DMS53 treated with DMSO at 0.1 percent for 48 hours (cell line): ENCODE measurements around the gene CLSTN1.
"Not testable (repeated sequence)": the region's sequence is repeated elsewhere in the genome, so short reads cannot be mapped to it uniquely, and the experiment has no call there.

Experiments
- DNase-seq: peaks from one replicate; lab custom pipeline; 2025; ENCODE audit not compliant: unreplicated experiment; lab: John Stamatoyannopoulos, UW

CLSTN1 gene

DNA sequence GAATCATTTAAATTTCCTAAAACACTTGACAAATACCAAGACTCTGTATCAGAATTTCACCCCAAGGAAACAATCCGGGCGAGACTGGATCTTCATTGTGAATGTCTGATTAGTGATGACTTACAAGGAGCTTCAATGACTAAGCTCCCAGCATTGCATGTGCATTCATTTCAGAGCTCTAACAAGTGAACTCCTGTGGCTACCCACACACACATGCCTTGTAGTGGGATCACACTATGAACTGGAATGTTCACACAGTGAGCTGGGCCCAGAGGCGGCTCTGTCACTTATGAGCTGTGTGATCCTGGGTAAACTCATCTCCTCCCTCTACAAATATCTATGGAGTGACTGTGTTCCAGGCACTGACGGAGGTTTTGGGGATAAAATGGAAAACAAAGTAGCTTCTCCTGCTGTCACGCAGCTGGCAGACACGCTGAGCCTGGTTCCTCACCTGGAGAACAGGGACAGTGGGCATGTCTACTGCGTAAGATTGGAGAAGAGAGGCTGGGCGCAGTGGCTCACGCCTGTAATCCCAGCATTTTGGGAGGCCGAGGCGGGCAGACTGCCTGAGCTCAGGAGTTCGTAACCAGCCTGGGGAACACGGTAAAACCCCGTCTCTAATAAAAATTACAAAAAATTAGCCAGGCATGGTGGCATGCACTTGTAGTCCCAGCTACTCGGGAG is 56.9 kb downstream of the CLSTN1 start:
- DNase-seq = no peak

DNA sequence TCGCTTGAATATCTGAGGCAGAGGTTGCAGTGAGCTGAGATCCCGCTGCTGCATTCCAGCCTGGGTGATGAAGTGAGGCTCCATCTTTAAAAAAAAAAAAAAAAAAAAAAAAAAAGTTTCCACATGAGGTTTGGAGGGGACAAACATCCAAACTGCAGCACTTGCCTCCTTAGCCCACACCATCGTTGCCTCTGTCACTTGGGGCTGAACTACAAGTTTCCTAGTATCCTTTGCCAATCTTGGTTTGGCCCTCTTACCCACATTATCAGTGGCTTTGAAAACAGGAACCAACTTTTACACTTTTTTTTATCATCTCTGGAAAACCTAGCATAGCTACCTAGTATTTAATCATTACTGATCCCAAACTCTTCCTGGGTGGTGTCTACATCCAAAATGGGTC is 59.2 kb downstream of the CLSTN1 start:
- no peak for DNase-seq

DNA sequence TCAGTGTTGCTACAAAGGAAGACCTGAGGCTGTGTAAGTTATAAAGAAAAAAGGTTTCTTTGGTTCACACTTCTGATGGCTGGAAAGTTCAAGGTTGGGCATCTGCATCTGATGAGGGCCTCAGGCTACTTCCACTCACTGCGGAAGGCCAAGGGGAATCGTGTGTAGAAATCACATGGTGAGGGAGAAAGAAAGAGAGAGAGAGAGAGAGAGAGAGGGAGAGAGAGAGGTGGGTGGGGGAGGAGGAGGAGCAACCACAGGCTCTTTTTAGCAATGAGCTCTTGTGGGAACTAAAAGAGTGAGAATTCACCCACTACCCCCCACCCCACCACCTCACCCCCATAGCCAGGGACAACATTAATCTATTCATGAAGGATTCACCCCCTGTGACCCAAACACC is 59.9 kb downstream of the CLSTN1 start:
- no peak for DNase-seq

DNA sequence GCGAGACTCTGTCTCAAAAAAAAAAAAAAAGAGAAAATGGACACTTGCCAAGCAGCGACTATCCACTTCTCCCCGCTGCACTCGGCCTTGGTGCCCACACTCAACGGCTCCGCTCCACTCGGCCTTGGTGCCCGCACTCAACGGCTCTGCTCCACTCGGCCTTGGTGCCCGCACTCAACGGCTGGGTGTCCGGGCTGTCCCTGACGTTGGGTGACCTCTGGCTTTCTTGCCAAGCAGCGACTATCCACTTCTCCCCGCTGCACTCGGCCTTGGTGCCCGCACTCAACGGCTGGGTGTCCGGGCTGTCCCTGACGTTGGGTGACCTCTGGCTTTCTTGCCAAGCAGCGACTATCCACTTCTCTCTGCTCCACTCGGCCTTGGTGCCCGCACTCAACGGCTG is 61.3 kb downstream of the CLSTN1 start:
- not testable (repeated sequence) for DNase-seq

DNA sequence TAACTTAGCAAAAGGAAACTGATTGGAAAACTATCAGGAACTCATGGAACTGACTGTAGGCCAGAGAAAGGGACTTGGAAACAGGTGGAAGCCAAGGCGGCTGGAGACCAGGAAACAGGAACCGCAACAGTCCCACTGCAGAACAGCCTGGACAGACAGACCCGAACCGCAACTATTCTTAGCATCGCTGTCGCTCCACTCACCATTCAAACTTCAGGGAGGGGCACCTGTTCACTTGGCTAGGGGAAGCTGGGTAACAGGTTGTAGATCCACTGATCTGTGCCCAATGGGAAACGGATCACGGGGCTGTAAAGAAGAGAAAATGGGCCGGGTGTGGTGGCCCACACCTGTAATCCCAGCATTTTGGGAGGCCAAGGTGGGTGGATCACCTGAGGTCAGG is 61.9 kb downstream of the CLSTN1 start:
- DNase-seq = no peak

DNA sequence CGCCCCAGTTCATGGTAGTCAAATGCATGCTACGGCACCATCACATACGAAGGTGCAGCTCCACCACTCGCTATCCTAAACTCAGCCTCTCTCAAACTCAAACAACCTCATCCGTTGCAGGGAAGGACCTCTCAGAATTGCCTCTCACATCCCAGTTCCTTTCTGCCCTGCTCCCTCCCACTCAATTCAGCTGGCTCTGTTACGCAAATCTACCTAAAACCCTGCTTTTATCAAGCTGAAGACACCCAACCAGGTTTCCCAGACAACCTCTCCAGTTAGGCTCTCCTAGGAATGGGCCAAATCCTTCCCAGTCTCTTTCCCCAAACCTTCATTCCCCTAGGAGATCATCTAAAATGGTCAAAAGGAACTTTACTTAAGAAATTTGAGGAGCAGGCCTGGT is 62.9 kb downstream of the CLSTN1 start:
- DNase-seq = no peak

DNA sequence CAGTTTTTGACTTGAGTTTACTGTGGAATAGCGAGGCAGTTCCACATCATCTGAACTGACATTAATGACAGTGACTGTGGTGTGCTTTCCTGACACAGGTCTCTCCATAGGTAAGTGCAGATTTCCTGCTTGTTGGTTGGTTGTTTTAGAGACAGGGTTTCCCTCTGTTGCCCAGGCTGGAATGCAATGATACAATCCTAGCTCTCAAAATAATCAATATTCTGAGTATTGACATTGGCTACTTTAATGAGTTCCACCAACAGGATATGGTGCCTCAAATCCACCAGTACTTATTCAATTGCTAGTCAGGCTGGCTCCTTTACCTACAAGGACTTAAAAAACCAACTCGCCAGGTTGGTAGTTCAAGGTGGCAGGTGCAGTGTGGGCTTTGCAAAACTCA is 63.8 kb downstream of the CLSTN1 start:
- no peak for DNase-seq

DNA sequence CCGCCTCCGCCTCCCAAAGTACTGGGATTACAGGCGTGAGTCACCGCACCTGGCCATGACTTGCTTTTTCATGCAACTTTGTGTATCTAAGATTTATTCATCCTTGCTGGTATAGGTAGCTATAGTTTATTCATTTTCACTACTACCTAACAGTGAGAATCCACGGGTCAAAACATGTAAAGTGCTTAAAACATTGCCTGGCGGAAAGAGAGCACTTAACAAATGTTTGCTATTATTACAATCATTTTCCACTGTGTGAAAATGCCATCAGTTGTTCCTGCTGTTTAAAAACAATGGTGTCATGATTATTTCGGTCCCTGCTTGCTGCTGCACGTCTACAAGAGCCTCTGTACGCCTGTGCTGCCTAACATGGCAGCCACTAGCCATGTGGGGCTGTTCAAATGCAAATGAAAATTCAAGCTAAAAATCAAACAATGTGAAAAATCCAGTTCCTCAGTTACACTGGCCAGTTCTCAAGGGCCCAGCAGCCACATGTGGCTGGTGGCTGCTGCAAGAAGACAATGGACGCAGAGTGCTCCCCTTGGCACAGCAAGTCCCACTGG is 65.1 kb downstream of the CLSTN1 start:
- no peak for DNase-seq

DNA sequence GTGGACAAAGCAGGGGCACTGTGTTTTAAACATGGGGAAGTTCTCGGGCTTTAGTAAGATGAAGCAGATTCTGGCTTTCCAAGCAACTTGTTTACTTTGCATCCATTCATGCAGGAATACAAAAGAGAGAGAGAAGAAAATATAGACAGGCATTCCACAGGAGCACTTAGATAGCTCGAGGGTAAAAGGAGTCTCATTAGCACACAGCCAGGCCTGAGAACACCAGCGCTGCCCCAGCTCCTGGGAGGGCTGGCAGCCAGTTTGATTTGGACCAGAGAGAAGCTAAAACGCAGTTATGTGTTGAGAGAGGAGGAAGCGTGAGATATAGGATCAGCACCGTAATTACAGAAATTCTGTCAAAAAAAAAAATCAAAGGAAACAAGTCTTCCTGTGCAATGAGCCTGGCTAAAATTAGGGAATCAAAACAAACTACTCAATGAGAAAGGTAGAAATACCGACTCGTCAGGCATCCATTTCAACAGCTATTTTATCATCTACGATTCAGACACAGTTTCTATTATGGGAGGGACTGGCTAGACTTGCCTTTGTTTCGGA is 68.2 kb downstream of the CLSTN1 start:
- DNase-seq = no peak

DNA sequence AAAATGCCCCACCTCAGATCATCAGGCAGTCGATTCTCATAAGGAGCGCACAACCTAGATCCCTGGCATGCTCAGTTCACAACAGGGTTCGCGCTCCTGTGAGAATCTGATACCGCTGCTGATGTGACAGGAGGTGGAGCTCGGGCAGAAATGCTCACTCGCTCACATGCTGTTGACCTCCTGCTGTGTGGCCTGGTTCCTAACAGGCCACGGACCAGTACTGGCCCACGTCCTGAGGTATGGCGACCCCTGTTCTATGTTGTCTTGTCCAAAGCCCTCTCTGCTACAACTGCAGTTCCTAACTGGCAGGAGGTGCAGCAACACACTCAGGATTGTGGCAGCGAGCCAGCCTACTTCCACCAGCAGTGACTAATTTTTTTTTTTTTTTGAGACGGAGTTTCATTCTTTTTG is 70.6 kb downstream of the CLSTN1 start:
- DNase-seq = no peak

DNA sequence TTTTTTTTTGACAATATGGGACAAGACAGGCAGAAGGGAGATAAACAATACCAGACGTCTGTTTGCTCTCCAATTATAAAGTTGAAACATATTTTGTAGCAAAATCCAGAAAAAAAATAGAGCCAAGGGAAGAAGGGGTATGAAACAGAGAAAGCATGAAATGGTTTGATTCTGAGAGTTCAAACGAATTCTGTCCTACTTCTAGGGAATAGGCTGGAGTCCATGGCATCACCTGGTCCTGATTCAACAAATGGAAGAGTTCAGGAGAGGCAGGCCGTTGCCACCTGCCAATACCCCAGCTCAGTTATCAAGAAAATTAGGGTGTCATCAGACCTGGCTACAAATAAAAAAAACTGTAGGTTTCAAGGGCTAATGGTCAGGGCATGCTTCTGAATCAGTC is 71.8 kb downstream of the CLSTN1 start:
- no peak for DNase-seq

DNA sequence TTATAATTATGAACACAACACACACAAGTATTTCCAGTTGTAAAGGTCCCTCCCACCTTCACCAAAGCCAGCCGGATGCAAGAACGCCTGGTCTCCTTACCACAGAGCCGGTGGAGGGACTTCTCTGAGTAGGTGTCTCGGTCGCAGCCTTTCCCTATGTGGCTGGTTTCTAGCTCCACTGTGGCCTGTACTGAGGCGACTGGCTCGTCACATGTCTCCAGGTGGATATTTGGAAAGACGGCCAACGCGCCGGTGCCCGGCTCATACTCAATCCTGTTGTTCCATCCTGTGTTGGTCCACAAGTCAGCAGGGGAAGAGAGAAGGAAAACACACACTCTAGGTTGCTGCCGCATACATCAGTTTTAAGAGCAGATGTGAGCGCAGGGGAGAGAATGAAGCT is 74.4 kb downstream of the CLSTN1 start:
- no peak for DNase-seq

DNA sequence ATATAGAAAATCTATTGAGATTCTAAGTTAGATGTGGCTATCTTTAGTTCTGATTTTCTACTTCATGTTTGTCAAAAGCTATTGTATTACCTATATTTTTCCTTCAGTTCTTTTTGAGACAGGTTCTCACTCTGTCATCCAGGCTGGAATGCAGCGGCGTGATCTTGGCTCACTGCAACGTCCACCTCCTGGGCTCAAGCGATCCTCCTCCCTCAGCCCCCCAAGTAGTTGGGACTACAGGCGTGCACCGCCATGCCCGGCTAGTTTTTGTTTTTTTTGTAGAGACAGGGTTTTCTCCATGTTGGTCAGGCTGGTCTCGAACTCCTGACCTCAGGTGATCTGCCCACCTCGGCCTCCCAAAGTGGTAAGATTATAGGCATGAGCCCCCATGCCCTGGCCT is 75.4 kb downstream of the CLSTN1 start:
- DNase-seq = not testable (repeated sequence)

DNA sequence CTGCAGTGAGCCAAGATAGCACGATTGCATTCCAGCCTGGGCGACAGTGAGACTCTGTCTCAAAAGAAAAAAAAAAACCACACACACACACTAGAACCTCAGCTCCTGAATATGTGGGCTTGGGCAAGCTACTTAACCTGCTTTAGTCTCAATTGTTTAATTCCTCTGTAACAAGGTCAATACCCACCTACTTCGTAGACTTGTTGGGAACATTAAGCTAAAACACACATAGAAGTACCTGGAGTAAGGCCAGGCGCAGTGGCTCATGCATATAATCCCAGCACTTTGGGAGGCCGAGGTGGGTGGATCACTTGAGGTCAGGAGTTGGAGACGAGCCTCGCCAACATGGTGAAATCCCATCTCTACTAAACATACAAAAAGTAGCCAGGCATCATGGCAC is 77.1 kb downstream of the CLSTN1 start:
- no peak for DNase-seq

DNA sequence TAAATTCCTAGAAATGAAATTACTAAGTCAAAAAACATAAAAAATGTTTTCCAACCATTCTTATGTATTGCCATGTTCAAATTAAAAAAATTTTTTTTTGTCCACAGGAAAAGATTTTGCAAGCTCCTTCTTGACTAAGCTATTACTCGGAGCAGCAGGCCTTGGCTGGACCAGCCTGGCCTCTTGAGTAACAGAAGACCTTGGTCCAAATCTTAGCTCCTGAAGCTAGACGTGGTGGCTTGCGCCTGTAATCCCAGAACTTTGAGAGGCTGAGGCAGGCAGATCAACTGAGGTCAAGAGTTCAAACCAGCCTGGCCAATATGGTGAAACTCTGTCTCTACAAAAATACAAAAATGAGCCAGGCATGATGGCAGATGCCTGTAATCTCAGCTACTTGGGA is 77.6 kb downstream of the CLSTN1 start:
- DNase-seq = no peak

DNA sequence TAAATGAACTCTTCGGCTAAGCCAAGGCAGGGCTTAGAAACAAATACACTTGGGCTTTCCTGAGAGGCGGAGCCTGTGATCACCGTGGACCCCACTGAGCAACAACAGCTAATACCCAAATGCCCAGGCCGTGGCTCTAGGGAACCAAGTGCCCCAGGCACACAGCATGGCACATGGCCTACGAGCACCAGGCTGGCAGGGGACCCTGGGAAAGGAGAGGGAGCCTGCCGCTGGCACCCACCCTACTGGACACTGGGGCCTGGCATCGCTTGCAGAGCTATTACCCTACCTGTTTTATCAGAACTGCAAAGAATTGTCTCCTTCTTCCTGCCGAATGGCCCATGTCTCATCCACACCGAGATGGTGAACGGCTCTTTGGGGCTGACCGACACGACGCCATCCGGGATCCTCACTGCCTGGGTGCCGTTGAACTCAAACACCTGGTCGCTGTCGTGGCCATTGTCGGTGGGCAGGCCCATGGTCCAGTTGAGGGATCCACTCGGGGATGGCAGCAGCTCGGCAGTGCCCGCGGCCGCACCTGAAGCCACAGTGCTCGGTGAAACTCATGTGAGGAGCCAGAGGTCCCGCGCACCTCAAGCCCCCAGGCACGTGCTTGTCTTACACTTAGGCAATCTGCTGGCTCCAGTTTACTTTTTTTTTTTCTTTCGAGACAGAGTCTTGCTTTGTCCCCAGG is 79.5 kb downstream of the CLSTN1 start:
- no peak for DNase-seq

DNA sequence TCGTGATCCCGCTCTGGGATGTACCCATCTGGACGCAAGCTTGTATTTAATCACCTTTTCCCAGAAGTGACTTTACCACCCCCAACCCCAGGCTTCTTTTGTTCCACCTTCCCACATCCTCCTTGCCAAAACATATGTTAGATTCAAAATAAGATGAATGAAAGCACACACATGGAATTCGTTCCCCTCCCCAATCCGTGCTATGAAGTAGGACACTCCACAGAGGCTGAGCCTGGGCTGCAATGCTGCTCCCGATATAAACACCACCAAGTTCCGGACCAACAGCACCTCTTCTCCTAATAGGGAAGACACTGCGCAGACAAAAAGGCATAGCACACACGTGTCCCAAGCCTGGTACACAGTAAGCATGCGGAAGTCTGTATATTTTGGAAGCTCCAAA is 86.1 kb downstream of the CLSTN1 start:
- DNase-seq = no peak

DNA sequence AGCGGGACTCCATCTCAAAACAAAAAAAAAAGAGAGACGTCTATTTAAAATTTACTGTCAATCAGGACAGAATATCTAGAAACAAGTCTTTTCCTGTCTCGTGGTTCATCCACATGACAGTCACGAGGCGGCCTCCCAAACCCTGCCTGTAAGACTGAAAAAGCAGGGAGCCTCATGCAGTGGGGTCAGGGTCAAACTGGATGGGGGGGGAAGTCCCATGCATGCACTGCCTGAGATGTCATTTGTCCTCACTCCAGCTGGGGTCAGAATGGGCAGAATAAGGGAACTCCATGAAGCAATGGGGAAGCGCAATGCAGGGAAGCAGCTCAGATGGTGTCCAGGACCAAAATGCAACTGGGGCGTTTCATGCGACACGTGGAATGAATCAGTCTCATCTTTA is 86.7 kb downstream of the CLSTN1 start:
- DNase-seq = no peak

DNA sequence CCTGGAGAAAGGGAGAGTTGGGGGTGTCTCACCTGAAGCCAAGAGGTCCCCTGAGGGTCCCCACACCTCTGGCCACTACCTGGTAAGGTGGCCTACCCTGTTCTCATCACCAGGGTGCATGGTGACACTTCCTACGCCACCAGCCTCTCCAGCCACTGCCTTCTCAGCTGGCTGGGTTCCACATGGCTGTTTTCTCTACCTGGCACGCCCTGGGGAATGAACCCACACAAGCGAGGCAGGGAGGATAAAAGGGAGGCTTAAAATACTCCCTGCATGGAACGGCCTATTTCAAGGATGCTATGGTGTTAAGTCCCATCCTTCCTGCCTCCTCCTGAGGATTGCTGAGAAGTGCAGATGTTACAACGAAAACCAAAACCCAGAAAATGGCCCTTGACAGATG is 87.5 kb downstream of the CLSTN1 start:
- no peak for DNase-seq

DNA sequence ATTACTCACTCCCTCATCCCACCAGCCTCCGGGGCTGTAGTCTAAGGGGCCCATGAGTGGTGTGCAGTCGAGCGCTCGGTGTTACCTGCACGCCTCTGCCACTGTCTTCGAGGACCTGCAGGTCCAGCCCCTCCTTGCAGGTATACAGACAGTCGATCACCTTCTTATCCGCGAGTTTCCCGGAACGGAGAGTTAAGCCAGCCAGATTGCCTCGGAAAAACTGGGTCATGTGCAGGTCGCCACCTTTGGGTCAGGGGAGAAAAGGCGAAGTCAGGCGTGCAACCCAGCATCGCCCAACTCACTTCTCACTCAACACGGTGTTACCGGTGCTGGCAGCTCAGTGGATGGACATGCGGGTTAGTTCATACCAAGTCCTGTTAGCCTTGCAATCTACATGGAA is 88.0 kb downstream of the CLSTN1 start:
- DNase-seq = no peak

DNA sequence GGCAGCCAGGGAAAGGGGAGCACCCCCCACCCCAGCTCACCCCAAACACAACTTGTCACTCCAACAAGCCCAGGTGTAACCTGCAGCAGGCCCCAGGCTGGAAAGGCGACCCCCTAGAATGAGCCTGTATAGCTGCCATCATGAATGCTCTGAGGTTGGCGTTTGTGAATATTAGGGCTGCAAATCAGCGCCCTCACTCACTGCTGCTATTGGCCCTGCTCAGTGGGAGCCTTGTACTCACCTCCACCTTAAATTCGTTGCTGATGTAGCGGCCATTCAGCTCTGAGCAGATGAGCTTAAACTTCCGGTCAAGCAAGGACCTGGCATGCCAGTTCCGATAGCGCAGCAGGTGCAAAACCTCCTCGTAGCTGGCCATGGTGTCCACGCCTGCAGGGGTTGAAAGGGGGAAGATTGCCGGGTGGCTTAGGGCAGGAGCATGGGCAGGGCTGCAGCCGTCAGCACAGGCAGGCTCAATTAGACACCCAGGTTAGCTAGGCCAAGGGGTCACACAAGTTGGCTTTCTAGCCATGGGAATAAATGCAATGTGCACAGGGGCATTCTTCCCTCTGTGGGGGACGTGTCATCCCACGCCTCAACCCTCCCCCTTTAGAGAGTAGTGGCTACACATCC is 90.5 kb downstream of the CLSTN1 start:
- DNase-seq = no peak
